SIG-M5 (cell line): ENCODE data around the gene EEF1B2.
"Not testable (repeated sequence)": the region's sequence is repeated elsewhere in the genome, so short reads cannot be mapped to it uniquely, and the experiment has no call there.

Source experiments
- DNase-seq: peaks from one replicate; lab custom pipeline; 2025; lab: John Stamatoyannopoulos, UW

EEF1B2 gene

DNA sequence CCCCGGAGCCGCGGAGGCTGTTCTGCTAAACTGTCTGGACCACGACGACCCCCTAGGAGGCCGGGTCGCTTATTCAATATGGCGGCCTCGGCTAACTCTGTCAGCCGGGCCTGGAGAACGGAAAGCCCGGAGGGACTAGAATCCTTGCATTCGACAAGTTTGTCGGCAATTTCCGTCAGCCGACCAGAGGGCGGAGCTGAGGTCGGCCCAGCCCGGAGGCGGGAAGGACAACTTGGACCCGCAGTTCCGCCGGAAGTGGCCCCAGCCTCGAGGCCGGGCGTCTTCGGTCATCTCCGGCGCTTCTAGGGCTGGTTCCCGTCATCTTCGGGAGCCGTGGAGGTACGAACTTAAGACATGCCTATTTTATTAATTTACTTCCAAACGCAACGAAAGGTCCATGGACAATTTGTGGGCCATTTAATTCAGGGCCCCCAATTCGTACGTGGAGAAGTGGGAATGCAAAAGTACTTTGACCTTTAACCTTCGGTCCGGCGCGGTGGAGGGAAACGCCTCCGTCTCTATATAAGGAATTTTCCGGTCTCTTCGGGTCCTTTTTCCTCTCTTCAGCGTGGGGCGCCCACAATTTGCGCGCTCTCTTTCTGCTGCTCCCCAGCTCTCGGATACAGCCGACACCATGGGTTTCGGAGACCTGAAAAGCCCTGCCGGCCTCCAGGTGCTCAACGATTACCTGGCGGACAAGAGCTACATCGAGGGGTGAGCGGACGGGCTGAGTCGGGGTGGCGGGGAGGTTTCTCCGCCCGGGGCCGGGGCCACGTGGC is at the start of gene EEF1B2, which contains the start of gene NDUFS1:
Gene EEF1B2 (plus strand): TSS at position 550 of the 779 bp plus-strand sequence. CDS start 85 bp downstream, at position 635.
Gene NDUFS1 (minus strand): TSS at position 99 of the 779 bp plus-strand sequence. CDS start 5,766 bp downstream, outside the sequence.
- DNase-seq, result peak; percentile 86

DNA sequence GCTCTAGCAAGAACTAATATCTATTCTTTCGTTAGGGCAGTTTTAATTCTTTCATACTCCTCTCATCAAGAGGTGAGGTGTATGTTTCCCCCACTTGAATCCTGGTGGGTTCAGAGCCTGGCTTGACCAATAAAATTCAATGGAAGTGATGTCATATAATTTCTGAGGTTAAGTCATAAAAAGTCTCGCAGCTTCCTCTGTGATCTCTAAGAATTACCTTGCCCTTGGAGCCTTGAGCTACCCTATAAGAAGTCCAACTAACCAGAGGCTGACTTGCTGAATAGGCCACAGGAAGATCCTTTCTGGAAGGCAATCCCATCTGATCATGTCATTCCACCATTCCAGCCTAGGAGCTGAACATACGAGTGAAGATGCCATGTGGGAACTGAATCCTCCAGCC is 47.6 kb upstream of the EEF1B2 start:
- no peak for DNase-seq

DNA sequence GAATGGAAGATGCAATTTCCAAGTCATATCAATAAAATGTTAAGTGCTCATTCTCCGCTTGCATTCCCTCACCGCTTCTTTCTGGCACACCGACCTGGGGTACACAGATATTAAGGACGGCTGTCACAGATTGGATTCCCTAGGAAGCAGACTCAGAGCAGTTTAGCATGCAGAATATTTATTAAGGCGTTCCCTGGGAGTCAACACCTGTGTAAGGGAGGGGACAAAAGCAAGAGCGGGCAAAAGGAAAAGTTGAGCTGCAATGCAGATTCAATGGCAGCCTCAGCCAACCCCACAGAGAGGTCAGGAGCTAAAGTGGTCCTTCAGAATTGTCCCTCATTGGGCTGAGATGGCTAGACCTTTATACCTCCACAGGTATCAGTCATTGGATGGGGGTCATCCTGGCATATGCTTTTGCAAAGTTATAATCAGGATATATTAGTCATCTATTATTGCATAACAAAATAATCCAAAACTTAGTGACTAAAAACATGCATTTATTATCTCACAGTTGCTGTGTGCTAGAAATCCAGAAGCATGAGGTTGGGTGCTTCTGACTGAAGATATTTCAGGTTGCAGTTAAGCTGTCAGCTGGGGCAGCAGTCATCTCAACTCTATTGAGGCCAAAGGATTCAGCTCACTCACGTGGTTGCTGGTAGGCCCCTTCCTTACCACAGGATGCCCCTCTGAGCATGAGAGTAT is 46.7 kb upstream of the EEF1B2 start:
- DNase-seq, result no peak

DNA sequence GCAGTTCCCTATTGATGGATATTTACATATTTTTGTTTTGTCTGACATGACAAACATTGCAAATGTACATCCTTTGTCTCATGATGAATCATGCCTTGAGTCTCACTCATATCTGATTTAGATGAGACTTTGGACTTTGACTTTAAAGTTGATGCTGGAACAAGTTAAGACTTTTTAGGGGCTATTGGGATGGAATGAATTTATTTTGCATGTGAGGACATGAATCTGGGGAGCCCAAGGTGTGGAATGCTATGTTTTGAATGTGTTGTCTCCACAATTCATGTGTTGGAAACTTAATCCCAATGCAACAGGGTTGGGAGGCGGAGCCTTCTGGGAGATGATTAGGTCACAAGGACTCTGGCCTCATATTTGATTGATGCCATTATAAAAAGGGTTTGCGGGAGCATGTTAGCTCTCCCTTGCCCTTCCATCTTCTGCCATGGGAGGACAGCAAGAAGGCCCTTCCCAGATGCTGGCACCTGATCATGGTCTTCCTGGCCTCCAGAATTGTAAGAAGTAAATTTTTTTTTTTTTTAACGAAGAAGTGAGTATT is 44.6 kb upstream of the EEF1B2 start:
- no peak for DNase-seq

DNA sequence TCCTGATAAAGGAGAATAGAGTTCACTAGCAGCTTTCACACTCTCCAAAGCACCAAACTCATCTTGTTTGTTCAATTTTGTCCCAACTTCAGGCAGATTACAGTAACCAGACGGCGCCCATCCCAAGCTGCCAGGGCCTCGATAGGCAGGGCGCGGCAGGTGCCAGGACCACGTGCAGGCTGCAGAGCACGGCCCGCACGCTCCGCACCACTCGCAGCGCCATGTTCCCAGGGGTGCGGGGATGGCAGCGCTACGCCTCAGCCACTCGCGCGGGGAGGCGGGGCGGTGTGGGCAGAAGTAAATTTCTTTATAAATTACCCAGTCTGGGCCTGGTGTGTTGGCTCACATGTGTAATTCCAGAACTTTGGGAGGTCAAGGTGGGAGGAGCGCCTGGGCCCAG is 43.4 kb upstream of the EEF1B2 start:
- no peak for DNase-seq

DNA sequence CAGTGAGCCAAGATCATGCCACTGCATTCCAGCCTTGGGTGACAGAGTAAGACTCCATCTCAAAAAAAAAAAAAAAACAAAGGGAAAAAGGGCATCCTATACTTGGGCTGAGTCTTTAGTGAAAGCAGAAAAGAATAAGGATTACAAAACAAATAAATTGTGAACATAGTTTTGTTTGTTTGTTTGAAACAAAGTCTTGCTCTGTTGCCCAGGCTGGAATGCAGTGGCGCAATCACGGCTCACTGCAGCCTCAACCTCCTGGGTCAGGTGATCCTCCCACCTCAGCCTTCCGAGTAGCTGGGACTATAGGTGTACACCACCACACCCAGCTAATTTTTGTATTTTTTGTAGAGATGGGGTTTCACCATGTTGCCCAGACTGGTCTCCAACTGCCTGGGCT is 37.1 kb upstream of the EEF1B2 start:
- DNase-seq, result not testable (repeated sequence)

DNA sequence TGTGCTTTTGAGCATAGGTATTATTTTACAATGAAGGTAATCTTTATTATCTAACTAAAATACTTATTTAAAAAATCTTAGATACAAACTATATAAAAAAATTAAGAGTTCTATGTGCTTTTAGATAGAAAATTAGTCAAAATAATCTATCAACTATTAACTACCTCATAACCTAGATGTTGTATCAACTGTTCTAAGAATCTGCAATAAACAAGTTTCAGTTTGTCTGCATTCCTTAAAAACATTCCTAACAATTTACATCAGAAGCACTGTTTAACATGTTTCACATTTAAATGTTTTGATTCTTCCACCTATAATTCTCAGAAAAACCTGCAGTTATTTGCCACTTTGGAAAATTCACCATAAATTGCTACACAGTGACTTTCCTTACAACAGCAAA is 33.8 kb upstream of the EEF1B2 start:
- no peak for DNase-seq

DNA sequence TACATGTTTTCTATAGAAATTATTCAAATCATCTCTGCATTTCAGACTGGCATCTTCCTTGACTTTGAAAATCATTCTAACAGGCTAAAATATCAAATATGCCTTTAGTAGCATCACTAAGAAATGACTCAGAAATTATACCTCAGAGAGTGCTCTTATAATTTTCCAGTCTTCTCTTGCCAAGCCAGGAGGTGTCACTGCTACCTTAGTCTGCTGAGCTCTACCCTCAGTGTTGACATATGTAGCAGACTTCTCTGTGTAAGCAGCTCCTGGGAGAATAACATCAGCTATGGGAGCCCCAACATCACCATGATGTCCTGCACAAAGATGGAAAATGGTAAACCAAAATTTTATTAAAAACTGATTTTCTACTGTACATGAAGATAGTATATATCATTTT is 32.0 kb upstream of the EEF1B2 start:
- no peak for DNase-seq

DNA sequence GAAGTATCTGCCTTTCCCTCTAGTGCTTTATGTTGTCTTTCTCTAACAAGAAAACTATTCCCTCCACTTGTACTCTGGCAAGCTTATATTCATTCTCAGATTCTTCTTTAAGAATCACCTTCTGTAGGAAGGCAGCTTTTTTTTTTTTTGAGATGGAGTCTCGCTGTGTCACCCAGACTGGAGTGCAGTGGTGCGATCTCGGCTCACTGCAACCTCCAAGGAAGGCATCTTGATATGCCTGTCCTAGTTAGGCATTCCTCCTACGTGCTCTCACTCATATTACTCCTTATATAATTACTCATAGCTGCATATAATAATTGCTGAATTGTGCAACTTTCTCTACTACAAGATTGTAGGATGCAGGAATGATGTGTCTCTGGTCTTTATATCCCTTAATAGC is 16.2 kb upstream of the EEF1B2 start:
- no peak for DNase-seq

DNA sequence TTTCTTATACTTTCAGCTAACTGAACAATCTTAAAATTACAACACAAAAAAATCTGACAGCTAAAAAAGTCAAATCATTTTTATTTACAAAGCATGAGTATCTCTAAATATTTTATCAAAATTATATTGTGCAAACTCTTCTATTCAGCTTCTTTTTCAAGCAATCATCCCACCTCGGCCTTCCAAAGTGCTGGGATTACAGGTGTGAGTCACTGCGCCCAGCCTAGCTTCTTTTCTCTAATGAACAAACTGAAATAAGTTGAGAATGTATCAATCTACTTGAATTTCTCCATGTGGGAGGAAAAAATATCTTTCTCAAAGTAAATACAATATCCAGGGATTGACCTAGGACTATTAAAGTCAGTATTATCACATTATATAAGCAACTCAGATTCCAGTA is 15.3 kb upstream of the EEF1B2 start:
- DNase-seq, result no peak

DNA sequence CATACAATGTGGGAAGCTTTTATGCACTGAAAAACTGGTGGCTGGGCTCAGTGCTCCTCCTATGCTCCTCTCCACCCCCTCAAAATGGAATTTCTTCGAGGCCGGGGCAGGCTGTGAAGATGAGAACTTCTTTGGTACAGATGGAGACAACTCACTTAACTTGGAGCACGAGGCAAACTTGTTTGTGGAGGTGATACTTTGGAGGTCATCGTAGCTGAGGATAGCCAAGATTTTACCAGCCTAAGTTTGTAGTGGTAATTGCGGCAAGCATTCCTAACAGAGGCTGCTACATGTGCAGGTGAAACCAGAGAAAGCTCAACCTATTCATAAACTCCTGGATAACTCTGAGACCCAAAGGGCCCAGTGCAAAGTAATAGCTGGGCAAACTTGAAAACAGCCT is 14.0 kb upstream of the EEF1B2 start:
- no peak for DNase-seq

DNA sequence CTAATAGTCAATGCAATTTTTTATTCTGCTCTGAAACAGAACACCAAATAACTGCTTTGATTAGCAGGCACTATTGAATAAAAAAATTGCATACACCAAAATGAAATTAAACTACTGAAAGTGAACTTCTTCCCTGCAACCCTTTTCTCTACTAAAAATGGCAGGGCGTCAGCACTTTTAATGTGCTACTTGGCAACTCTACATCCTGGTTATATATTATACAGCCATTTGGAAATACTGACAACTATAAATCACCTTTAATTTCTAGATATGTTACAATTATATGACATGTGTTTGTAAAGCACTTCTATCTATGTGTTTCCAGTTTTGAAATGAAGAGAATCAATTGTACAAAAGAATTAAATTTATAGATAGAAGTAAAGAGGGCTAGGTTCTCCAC is 10.4 kb upstream of the EEF1B2 start:
- no peak for DNase-seq

DNA sequence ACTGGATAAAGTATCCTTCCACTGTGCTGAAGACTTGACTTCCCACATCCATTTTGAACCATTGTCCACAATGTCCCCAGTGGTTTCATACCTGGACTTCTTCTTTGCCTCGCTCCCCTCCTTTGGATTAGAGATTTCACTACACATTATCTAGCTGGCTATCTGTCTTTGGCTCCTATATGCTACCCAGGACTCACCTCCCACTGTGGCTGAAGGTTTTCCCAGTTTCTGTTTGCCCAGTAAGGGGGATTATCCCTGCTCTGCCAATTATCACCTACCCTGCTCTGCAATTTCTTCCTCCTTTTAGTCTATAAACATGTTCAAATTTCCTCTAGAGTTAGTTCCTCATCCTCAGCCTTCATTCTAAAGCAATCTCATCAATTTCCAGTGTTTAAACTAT is 9.5 kb upstream of the EEF1B2 start:
- no peak for DNase-seq

DNA sequence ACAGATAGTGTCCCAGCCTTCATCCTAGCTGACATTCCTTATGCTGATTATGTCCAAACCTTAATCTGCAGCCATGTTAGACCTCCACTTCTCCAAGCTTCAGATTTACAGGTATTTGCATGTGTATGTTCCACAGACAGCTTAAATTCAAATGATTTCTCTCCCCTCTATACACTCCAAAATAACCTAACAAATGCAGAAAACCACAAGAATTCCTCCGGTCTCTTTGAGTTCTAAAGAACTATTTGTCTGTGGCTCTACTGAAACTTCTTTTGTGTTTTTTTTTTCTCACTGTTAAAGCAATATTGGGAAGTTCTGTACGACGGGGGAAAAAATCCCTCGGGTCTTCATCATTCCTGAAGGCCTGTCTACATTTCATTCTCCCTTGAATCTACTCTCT is 9.1 kb upstream of the EEF1B2 start:
- DNase-seq, result no peak

DNA sequence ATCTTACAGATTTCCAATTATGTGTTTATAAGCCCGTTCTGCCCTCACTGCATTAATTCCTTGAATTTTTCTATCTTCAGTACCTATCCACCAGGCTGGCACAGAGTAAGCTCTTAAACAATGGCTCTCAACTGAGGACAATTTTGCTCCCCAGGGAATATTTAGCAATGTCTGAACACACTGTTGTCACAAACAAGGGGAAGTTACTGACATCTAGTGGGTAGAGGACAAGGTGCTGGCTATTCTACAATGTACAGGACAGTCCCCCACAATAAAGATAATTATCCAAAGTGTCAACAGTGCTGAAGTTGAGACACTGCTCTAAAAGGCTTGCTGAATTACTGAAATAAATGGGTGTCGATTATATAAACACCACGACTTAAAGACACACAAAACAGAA is 5.5 kb upstream of the EEF1B2 start:
- DNase-seq, result no peak

DNA sequence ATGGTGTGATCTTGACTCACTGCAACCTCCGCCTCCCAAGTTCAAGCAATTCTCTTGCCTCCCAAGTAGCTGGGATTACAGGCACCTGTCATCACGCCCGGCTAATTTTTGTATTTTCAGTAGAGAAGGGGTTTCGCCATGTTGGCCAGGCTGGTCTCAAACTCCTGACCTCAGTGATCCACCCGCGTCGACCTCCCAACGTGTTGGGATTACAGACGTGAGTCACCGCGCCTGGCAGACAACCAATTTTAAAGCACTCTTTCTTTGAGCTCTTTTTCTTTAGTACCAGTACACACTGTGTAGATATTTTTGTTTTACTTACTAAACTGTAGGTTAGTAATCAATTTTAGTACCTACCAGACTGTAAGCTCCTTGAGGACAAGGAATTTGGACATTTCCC is 2.7 kb upstream of the EEF1B2 start:
- DNase-seq, result not testable (repeated sequence)

DNA sequence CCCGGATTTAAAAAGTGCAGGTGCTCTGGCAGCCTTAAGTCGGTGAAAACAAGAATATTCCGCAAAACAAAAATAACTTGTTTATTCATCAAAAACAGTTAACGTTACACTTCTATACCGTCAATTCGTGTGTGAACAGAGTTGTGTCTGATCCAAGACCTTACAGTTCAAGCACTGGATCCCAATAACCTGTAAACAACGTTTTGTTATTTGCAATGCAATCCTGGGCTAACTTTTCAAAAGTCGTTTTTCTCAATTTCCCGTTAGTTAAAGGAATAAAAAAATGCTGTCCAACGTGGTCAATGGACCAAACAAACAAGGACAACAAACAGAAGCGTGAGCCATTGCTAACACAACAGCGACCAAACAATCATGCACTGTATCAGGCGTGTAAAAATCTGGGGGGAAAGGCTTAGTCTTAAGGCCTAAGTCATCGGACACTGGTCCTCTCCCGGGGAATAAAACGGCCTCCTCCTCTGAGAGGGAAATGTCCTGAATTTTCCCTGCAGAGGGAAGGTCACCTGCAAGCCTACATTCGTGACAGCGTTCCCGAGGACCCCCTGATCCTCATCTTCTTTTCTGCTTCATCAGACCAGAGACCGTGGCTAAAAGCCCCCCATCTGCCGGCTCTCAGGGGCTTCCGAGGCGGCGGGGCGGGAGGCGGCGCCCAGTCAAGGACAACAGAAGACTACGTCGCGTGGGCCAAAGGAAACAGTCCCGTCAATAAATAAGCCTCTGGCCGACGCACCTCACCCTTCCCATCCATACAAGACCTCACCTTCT is 941 bp upstream of the EEF1B2 start:
- DNase-seq, result no peak

DNA sequence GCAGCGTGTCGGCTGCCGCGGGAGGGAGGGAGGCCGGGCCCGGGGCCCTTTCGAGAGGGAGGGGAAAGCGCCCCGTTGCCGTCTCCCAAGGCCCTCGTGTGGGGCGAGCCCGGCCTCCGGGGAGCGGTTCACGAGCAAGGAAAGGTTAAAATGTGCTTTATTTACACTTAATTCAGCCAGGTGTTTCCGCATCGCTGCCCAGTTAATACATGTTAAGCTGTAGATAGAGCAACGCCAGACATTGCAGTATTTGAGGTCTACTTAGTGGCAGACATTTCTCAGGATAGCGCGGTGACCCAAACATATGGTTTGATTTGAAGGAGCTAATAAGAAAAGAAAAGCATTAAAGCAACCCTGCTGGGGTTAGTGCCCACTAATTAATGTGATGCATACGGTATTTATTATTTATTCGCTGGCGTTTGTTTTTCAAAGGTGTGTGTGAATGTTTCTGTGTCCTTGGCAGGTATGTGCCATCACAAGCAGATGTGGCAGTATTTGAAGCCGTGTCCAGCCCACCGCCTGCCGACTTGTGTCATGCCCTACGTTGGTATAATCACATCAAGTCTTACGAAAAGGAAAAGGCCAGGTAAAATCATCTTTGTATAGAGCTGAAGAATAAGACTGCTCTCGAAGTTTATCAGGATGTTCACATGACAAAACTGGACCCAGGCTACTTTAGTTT is 571 bp downstream of the EEF1B2 start:
- no peak for DNase-seq

DNA sequence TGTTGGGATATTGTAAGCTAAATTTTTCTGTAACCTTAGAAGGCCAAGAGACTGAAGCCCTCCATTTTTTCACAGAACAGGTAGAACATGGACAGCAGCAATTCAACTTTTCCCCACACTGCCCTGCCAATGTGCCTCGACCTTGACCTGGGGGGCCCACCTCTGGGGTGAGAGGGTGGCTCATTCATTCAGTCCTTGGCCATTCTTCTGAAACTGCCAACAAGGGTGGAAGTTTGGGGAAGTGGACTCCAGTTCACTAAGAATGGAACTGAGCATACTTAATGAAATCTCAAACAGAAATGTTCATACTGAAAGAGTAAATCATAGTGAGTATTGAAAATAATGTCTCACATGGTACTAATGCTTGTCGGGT is 1.1 kb downstream of the EEF1B2 start:
- DNase-seq, result no peak

DNA sequence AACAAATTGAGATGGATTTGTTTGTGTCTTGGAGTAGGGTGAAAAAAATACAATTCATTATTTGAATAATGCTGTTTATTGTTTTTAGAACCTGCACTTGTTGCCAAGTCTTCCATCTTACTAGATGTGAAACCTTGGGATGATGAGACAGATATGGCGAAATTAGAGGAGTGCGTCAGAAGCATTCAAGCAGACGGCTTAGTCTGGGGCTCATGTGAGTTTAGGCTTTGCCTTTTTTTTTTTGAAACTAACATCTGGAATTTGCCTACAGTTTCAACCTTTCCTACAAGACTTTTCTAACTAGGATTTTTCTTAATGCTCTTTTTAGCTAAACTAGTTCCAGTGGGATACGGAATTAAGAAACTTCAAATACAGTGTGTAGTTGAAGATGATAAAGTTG is 2.7 kb downstream of the EEF1B2 start:
- not testable (repeated sequence) for DNase-seq

DNA sequence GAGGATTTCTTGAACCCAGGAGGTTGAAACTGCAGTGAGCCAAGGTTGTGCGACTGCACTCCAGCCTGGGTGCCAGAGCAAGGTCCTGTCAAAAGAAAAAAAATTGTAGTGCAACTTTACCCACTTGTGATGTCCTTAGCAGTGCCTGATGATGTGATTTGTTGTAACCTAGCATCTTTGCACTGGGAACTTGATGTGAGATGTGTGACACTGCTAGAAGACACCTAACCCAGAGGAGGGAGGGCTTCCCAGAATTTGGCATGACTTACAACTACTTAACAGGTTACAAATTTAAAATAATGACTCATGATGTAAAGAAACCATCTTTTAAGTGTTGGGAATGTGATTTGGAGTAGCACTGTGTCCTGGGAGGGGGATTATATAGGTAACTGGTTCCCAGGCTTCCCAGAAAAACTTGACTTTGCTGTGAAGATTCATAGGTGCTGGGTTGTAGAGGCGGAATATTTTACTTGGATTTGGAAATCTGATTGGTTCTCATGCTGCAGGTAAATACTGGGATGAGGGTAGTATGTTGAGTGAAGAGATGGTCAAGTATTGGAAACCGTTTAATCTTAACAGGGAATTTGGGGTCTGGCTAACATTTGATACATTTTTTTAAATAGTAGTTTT is 3.7 kb downstream of the EEF1B2 start:
- DNase-seq, result no peak
